ENCODE results near the gene MYBPH.

- TF ChIP-seq POLR2A (IDR thresholded peaks at IDR 0.05; ENCODE audit: low read depth, low read length) = no peak
- no peak for TF ChIP-seq POLR2AphosphoS5 (IDR thresholded peaks at IDR 0.05; ENCODE audit: low read depth, low read length)
- TF ChIP-seq TAF1 (IDR thresholded peaks at IDR 0.05; ENCODE audit: borderline replicate concordance, low read depth, low read length) = no peak
Observed at GRCh38 chr1:203145321-203146041, 30.1 kb downstream of the MYBPH start.

Data from GM12892 (cell line).